ENCODE results near the gene ROR2.

- no peak for TF ChIP-seq BHLHE40 (IDR thresholded peaks at IDR 0.05; ENCODE audit: borderline replicate concordance)
- no peak for TF ChIP-seq SP1 (IDR thresholded peaks at IDR 0.05)
- no peak for TF ChIP-seq TARDBP (IDR thresholded peaks at IDR 0.05)
- TF ChIP-seq FOXA1 (IDR thresholded peaks at IDR 0.05): no peak
- TF ChIP-seq SUZ12 (IDR thresholded peaks at IDR 0.05): no peak
- TF ChIP-seq HDGF (IDR thresholded peaks at IDR 0.05; ENCODE audit: borderline replicate concordance): no peak
- no peak for TF ChIP-seq FOXM1 (IDR thresholded peaks at IDR 0.05; ENCODE audit: borderline replicate concordance)
- TF ChIP-seq NFRKB (IDR thresholded peaks at IDR 0.05): no peak
- no peak for TF ChIP-seq ELF4 (IDR thresholded peaks at IDR 0.05)
- no peak for TF ChIP-seq ARNT (IDR thresholded peaks at IDR 0.05)
- TF ChIP-seq LEF1 (IDR thresholded peaks at IDR 0.05; ENCODE audit: borderline replicate concordance): no peak
- TF ChIP-seq FOXK2 (IDR thresholded peaks at IDR 0.05): no peak
- TF ChIP-seq CTBP1 (IDR thresholded peaks at IDR 0.05; ENCODE audit: borderline replicate concordance): no peak
Observed at GRCh38 chr9:91896097-91896496, 53.9 kb downstream of the ROR2 start.

Measured in HEK293T (cell line).